HepG2 (cell line): ENCODE measurements around the gene AGAP1.

Source experiments
- ATF3 ChIP-seq: sonication (generic); formaldehyde crosslinking; IDR thresholded peaks from 2 replicates; pipeline ENCODE4 v1.4.0; 2020; ENCODE audit warnings: missing genetic modification reagents
- CREB1 ChIP-seq, 2 experiments: fragments of 450-650 bp in 1 of 2; IDR thresholded peaks; 2 replicates each; pipeline ENCODE4 v1.6.1; 2016 to 2017; ENCODE audit warnings: control low read depth in 1 of 2, mild to moderate bottlenecking in 1 of 2, missing compliant biosample characterization in 1 of 2, missing genetic modification characterization in 1 of 2
- EZH2 ChIP-seq: conservative IDR thresholded peaks from 2 replicates; pipeline ENCODE4 v1.6.1; 2012; ENCODE audit warnings: mild to moderate bottlenecking, low read depth, low read length, moderate library complexity
- FLYWCH1 ChIP-seq: sonication (generic); formaldehyde crosslinking; IDR thresholded peaks from 2 replicates; pipeline ENCODE4 v1.8.1; 2023; ENCODE audit warnings: mild to moderate bottlenecking, missing genetic modification reagents
- NR2C2 ChIP-seq: sonication (generic); formaldehyde crosslinking; IDR thresholded peaks from 2 replicates; pipeline ENCODE4 v1.4.0; 2020; ENCODE audit warnings: missing genetic modification reagents, mild to moderate bottlenecking, moderate library complexity, borderline replicate concordance
- PBX2 ChIP-seq: IDR thresholded peaks from 2 replicates; pipeline ENCODE4 v1.6.1; 2016; ENCODE audit warnings: control low read depth
- RFX5 ChIP-seq: IDR thresholded peaks from 2 replicates; pipeline ENCODE4 v1.6.1; 2011; ENCODE audit warnings: low read depth, low read length, improper control_type of control experiment
- SOX5 ChIP-seq: IDR thresholded peaks from 2 replicates; pipeline ENCODE4 v1.6.1; 2016; ENCODE audit warnings: borderline replicate concordance
- STAG1 ChIP-seq: sonication (generic); formaldehyde crosslinking; IDR thresholded peaks from 2 replicates; pipeline ENCODE4 v1.4.0; 2020; ENCODE audit warnings: missing genetic modification reagents
- THYN1 ChIP-seq: sonication (generic); formaldehyde crosslinking; IDR thresholded peaks from 2 replicates; pipeline ENCODE4 v1.8.1; 2023; ENCODE audit warnings: low read depth, mild to moderate bottlenecking, moderate library complexity, missing genetic modification reagents, borderline replicate concordance
- ZNF18 ChIP-seq: sonication (generic); formaldehyde crosslinking; IDR thresholded peaks from 2 replicates; pipeline ENCODE4 v1.8.0; 2022; ENCODE audit warnings: mild to moderate bottlenecking, missing genetic modification reagents; ENCODE audit not compliant: insufficient replicate concordance

GRCh38 chr2:235726554-235726953, 232.7 kb downstream of the AGAP1 start:
- TF ChIP-seq ATF3, result no peak
- TF ChIP-seq ZNF18 (CRISPR knock-in tag), result no peak
- no peak for TF ChIP-seq EZH2
- no peak for TF ChIP-seq FLYWCH1 (CRISPR knock-in tag)
- no peak for TF ChIP-seq SOX5 (CRISPR knock-in tag)
- no peak for TF ChIP-seq STAG1 (CRISPR knock-in tag)
- TF ChIP-seq CREB1 (IDR thresholded peaks at IDR 0.05), result no peak
- TF ChIP-seq CREB1 (CRISPR knock-in tag; IDR thresholded peaks at IDR 0.05), result no peak
- no peak for TF ChIP-seq THYN1
- TF ChIP-seq PBX2, result no peak
- no peak for TF ChIP-seq RFX5
- TF ChIP-seq NR2C2 (CRISPR knock-in tag), result no peak
